ENCODE results near the gene IPO4.
A peak's percentile ranks its signal among the peaks of the same experiment; 100 is the strongest.

Gene IPO4

GRCh38 chr14:24194186-24194872 is 5.7 kb upstream of the IPO4 start:
- DNase-seq = no peak

GRCh38 chr14:24192933-24193332 is 4.3 kb upstream of the IPO4 start:
- no peak for DNase-seq

GRCh38 chr14:24190416-24190815 is 1.8 kb upstream of the IPO4 start:
- DNase-seq = no peak

- no peak for DNase-seq
Measured at GRCh38 chr14:24189460-24189859, 844 bp upstream of the IPO4 start.

GRCh38 chr14:24189059-24189375 is 401 bp upstream of the IPO4 start:
- DNase-seq = no peak

GRCh38 chr14:24187539-24187915 is 1.1 kb downstream of the IPO4 start:
- DNase-seq = no peak

GRCh38 chr14:24186831-24187538 is 1.6 kb downstream of the IPO4 start:
- DNase-seq = no peak

- DNase-seq = no peak
Measured at GRCh38 chr14:24185741-24186140, 2.9 kb downstream of the IPO4 start.

GRCh38 chr14:24185026-24185425 is 3.6 kb downstream of the IPO4 start:
- DNase-seq = no peak

GRCh38 chr14:24184104-24184970 is 4.3 kb downstream of the IPO4 start:
- DNase-seq = no peak

GRCh38 chr14:24183014-24183481 is 5.6 kb downstream of the IPO4 start:
- no peak for DNase-seq

GRCh38 chr14:24182110-24182882 is 6.3 kb downstream of the IPO4 start:
- no peak for DNase-seq

GRCh38 chr14:24181371-24182077 is 7.1 kb downstream of the IPO4 start:
- DNase-seq = no peak

GRCh38 chr14:24179961-24180796 is 8.4 kb downstream of the IPO4 start:
- DNase-seq = peak; percentile 67

GRCh38 chr14:24179294-24179960 is 9.2 kb downstream of the IPO4 start:
- no peak for DNase-seq

GRCh38 chr14:24178399-24179178 is 10.0 kb downstream of the IPO4 start:
- DNase-seq = no peak

- no peak for DNase-seq
Measured at GRCh38 chr14:24177891-24178290, 10.7 kb downstream of the IPO4 start.

GRCh38 chr14:24177041-24177825 is 11.4 kb downstream of the IPO4 start:
- no peak for DNase-seq

- no peak for DNase-seq
Measured at GRCh38 chr14:24176599-24176998, 12.0 kb downstream of the IPO4 start.
